GM23338 (cell line): ENCODE data around the gene HERC2. TPM values are rescaled to one million over a fixed set of nuclear protein-coding genes. Genes with fewer than 3 reads are reported as not detected.

ENCODE experiments used
- ATAC-seq: fragments of 200-7000 bp; cut with Tn5 transposase; 3 replicates; pipeline ENCODE4 v1.9.1; 2020
- DNase-seq: peaks from one replicate; pipeline ENCODE4 v3.0.0-alpha.2; 2015; ENCODE audit warnings: low spot score
- H2AFZ ChIP-seq: fragments of 200-600 bp; sonication (generic); 2 replicates; pipeline ENCODE4 v1.8.0; 2016; ENCODE audit warnings: antibody characterized with exemption, mild to moderate bottlenecking, moderate library complexity
- H3F3A ChIP-seq: fragments of 200-600 bp; sonication (generic); replicated peaks from 2 replicates; pipeline ENCODE4 v1.8.0; 2017; ENCODE audit warnings: antibody characterized with exemption, mixed run types, low read depth
- H3K27ac ChIP-seq: fragments of 200-600 bp; sonication (generic); 2 replicates; pipeline ENCODE4 v1.6.1; 2016; ENCODE audit warnings: low read depth
- H3K27me3 ChIP-seq: fragments of 200-600 bp; sonication (generic); 2 replicates; pipeline ENCODE4 v1.8.0; 2016; ENCODE audit warnings: mild to moderate bottlenecking, mixed run types, moderate library complexity; ENCODE audit not compliant: insufficient read depth
- H3K36me3 ChIP-seq: fragments of 200-600 bp; sonication (generic); 2 replicates; pipeline ENCODE4 v1.8.0; 2016; ENCODE audit warnings: mild to moderate bottlenecking; ENCODE audit not compliant: insufficient read depth
- H3K4me1 ChIP-seq: fragments of 200-600 bp; sonication (generic); 2 replicates; pipeline ENCODE4 v1.8.0; 2016; ENCODE audit warnings: mild to moderate bottlenecking, moderate library complexity; ENCODE audit not compliant: insufficient read depth
- H3K4me2 ChIP-seq: fragments of 200-600 bp; sonication (generic); 2 replicates; pipeline ENCODE4 v1.7.1; 2017; ENCODE audit warnings: mixed run types
- H3K4me3 ChIP-seq: fragments of 200-600 bp; sonication (generic); 2 replicates; pipeline ENCODE4 v1.6.1; 2016; ENCODE audit warnings: mixed run types
- H3K79me2 ChIP-seq: fragments of 200-600 bp; sonication (generic); replicated peaks from 2 replicates; pipeline ENCODE4 v1.8.0; 2017; ENCODE audit warnings: mild to moderate bottlenecking; ENCODE audit not compliant: insufficient read depth
- H3K9me2 ChIP-seq: fragments of 200-600 bp; sonication (generic); 2 replicates; pipeline ENCODE4 v1.8.0; 2017; ENCODE audit not compliant: insufficient read depth
- H4K20me1 ChIP-seq: fragments of 200-600 bp; sonication (generic); replicated peaks from 2 replicates; pipeline ENCODE4 v1.8.0; 2017; ENCODE audit warnings: mild to moderate bottlenecking; ENCODE audit not compliant: insufficient read depth
- H3K27ac Mint-ChIP-seq: 2 replicates; pipeline ENCODE4 v1.8.0; 2020; ENCODE audit warnings: inconsistent platforms, mild to moderate bottlenecking, moderate library complexity, mixed read lengths
- H3K27me3 Mint-ChIP-seq: 3 replicates; pipeline ENCODE4 v1.8.0; 2022; ENCODE audit warnings: low read depth, mild to moderate bottlenecking, moderate library complexity, mixed read lengths, inconsistent platforms; ENCODE audit not compliant: insufficient read depth, poor library complexity
- H3K36me3 Mint-ChIP-seq: 3 replicates; pipeline ENCODE4 v1.8.0; 2021; ENCODE audit warnings: low read depth, mild to moderate bottlenecking, inconsistent platforms, moderate library complexity, mixed read lengths
- H3K4me1 Mint-ChIP-seq: 3 replicates; pipeline ENCODE4 v1.8.0; 2020; ENCODE audit warnings: mild to moderate bottlenecking, inconsistent platforms, mixed read lengths
- H3K4me3 Mint-ChIP-seq: 3 replicates; pipeline ENCODE4 v1.8.0; 2021; ENCODE audit warnings: moderate library complexity, mild to moderate bottlenecking, inconsistent platforms, mixed read lengths
- H3K9me3 Mint-ChIP-seq: 3 replicates; pipeline ENCODE4 v1.8.0; 2020; ENCODE audit warnings: moderate library complexity, mild to moderate bottlenecking, inconsistent platforms, mixed read lengths
- CREB1 ChIP-seq: fragments of 250-450 bp; sonication (Bioruptor Pico); IDR thresholded peaks from 2 replicates; pipeline ENCODE4 v1.5.0; 2020; ENCODE audit warnings: low read depth, mild to moderate bottlenecking, moderate library complexity
- CTCF ChIP-seq, 2 experiments: fragments of 200-600 bp in 1 of 2; sonication (generic) in 1 of 2; conservative IDR thresholded peaks; 2 replicates each; pipeline versions ENCODE4 v1.5.1 to v1.6.1; 2016 to 2017; ENCODE audit warnings: antibody characterized with exemption in 2 of 2, low read depth in 2 of 2, mild to moderate bottlenecking in 2 of 2, moderate library complexity in 1 of 2
- ETS1 ChIP-seq: IDR thresholded peaks from 2 replicates; pipeline ENCODE4 v1.6.1; 2016; ENCODE audit warnings: antibody characterized with exemption
- EZH2 ChIP-seq: fragments of 200-600 bp; sonication (generic); IDR thresholded peaks from one replicate; pipeline ENCODE4 v1.8.0; 2017; ENCODE audit warnings: antibody characterized with exemption, mild to moderate bottlenecking, low read depth; ENCODE audit not compliant: unreplicated experiment
- EZH2phosphoT487 ChIP-seq: fragments of 200-600 bp; sonication (generic); IDR thresholded peaks from one replicate; pipeline ENCODE4 v1.8.1; 2018; ENCODE audit warnings: antibody characterized with exemption; ENCODE audit not compliant: unreplicated experiment
- JUNB ChIP-seq: IDR thresholded peaks from one replicate; pipeline ENCODE4 v1.6.1; 2016; ENCODE audit warnings: antibody characterized with exemption; ENCODE audit not compliant: unreplicated experiment
- NANOG ChIP-seq: IDR thresholded peaks from 2 replicates; pipeline ENCODE4 v1.6.1; 2016; ENCODE audit warnings: antibody characterized with exemption, borderline replicate concordance
- POLR2AphosphoS5 ChIP-seq: IDR thresholded peaks from 2 replicates; pipeline ENCODE4 v1.6.1; 2016; ENCODE audit warnings: antibody characterized with exemption, low read depth
- REST ChIP-seq: IDR thresholded peaks from one replicate; pipeline ENCODE4 v1.6.1; 2018; ENCODE audit warnings: antibody characterized with exemption; ENCODE audit not compliant: unreplicated experiment
- STAT1 ChIP-seq: IDR thresholded peaks from one replicate; pipeline ENCODE4 v1.6.1; 2016; ENCODE audit warnings: antibody characterized with exemption; ENCODE audit not compliant: unreplicated experiment
- ZNF114 ChIP-seq: fragments of 250-450 bp; sonication (Bioruptor Pico); IDR thresholded peaks from 2 replicates; pipeline ENCODE4 v1.5.0; 2020; ENCODE audit warnings: mild to moderate bottlenecking, moderate library complexity
- ZNF331 ChIP-seq: fragments of 250-450 bp; sonication (Bioruptor Pico); IDR thresholded peaks from 2 replicates; pipeline ENCODE4 v1.5.0; 2020; ENCODE audit warnings: low read depth, mild to moderate bottlenecking, moderate library complexity
- ZNF462 ChIP-seq: fragments of 250-450 bp; sonication (Bioruptor Pico); IDR thresholded peaks from 2 replicates; pipeline ENCODE4 v1.5.0; 2020; ENCODE audit warnings: mild to moderate bottlenecking, moderate library complexity
- polyA plus RNA-seq: library from polyadenylated mRNA; unstranded; fragments of >200 nt; fragmentation: Nextera tagmentation; extraction: Ambion mirVana; gene quantifications from 2 replicates; pipeline ENCODE4 v1.2.1, GENCODE V29; 2016
- total RNA-seq: library from RNA; depleted of rRNA; stranded (reverse); fragments of >200 nt; shearing (Covaris generic); gene quantifications from 2 replicates; pipeline ENCODE4 v1.2.3, GENCODE V29; 2014

Gene HERC2
- total and polyA plus RNA-seq, 2 experiments from 2014 or later: 71.3 to 80.7 TPM

DNA sequence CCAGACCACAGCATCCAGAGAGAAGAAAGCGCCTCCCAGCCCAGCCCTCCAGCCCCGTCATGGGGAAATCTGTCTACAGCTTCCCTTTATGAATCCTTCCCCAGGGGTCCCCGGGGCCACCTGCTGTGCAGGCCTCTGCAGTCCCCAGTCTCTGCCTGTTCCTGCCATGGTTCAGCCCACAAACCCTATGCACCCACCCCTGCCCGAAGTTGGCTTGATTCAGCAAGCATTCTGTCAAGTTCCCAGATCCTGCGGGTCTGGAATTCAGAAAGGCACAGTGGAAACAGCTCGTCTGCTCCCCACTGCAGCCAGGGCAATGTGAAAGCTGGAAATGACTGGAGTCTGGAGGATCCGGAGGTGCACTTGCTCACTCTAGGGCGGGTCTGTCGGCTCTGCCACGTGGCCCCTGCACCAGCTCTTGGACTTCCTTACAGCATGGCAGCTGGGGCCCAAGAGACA is 220.0 kb downstream of the HERC2 start:
- Histone ChIP-seq H3K79me2 (no peaks in the 10 kb centered on the region), H3K9me2 (no peaks in the 10 kb centered on the region), H3F3A (no peaks in the 10 kb centered on the region), H3K27ac (no peak overlapping the region), H3K36me3 (no peaks in the 10 kb centered on the region), H4K20me1 (no peaks in the 10 kb centered on the region; the same call in 1 of the 2 replicates), H2AFZ (no peak overlapping the region), H3K4me1 (no peaks in the 10 kb centered on the region; the same call in 1 of the 2 replicates), H3K4me2 (no peak overlapping the region), H3K27me3 (peaks cover 62% of the 10 kb centered on the region), H3K4me3 (no peak overlapping the region)
- no peak overlapping the region for H3K4me3 Mint-ChIP-seq
- H3K27me3 Mint-ChIP-seq: peaks cover 64% of the 10 kb centered on the region
- no peak for DNase-seq
- H3K9me3 Mint-ChIP-seq: no peaks in the 10 kb centered on the region; the same call in 2 of the 3 replicates
- no peak overlapping the region for H3K27ac Mint-ChIP-seq
- no peak for TF ChIP-seq CREB1 (CRISPR knock-in tag)
- no peak for TF ChIP-seq CTCF (conservative IDR thresholded peaks at IDR 0.05; ENCODE audit: low read depth in 2 of 2)
- no peak for TF ChIP-seq EZH2
- no peak for TF ChIP-seq STAT1
- no peak for TF ChIP-seq EZH2phosphoT487
- TF ChIP-seq REST: no peak
- TF ChIP-seq JUNB: no peak
- no peak for TF ChIP-seq ETS1
- no peak for TF ChIP-seq ZNF114 (CRISPR knock-in tag)
- TF ChIP-seq ZNF331 (CRISPR knock-in tag): no peak
- TF ChIP-seq ZNF462 (CRISPR knock-in tag): no peak
- no peak for TF ChIP-seq NANOG
- no peak for TF ChIP-seq POLR2AphosphoS5
- H3K4me1 Mint-ChIP-seq: peaks cover 26% of the 10 kb centered on the region
- no peak for ATAC-seq
- H3K36me3 Mint-ChIP-seq: no peaks in the 10 kb centered on the region; the same call in 2 of the 3 replicates
